ENCODE results near the gene CHSY1. TPM values are rescaled to one million over a fixed set of nuclear protein-coding genes. Genes with fewer than 3 reads are reported as not detected.

CHSY1 gene
- total and polyA plus RNA-seq, 7 donors: 1.8 to 13.6 (median 11.2) TPM

- Histone ChIP-seq H3K27ac (no peak overlapping the region), H3K9me3 (no peaks in the 10 kb centered on the region), H3K27me3 (no peaks in the 10 kb centered on the region), H3K4me3 (no peak overlapping the region), H3K4me1 (peaks cover 0 to 6% (median 3%) of the 10 kb centered on the region in 4 donors), H3K36me3 (peaks cover 0 to 14% (median 0%) of the 10 kb centered on the region in 4 donors)
- no peak for TF ChIP-seq POLR2A (IDR thresholded peaks at IDR 0.05)
- no peak for TF ChIP-seq EP300 (IDR thresholded peaks at IDR 0.05)
- no peak for TF ChIP-seq POLR2AphosphoS5 (IDR thresholded peaks at IDR 0.05)
- TF ChIP-seq, protein P1, sequence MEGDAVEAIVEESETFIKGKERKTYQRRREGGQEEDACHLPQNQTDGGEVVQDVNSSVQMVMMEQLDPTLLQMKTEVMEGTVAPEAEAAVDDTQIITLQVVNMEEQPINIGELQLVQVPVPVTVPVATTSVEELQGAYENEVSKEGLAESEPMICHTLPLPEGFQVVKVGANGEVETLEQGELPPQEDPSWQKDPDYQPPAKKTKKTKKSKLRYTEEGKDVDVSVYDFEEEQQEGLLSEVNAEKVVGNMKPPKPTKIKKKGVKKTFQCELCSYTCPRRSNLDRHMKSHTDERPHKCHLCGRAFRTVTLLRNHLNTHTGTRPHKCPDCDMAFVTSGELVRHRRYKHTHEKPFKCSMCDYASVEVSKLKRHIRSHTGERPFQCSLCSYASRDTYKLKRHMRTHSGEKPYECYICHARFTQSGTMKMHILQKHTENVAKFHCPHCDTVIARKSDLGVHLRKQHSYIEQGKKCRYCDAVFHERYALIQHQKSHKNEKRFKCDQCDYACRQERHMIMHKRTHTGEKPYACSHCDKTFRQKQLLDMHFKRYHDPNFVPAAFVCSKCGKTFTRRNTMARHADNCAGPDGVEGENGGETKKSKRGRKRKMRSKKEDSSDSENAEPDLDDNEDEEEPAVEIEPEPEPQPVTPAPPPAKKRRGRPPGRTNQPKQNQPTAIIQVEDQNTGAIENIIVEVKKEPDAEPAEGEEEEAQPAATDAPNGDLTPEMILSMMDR (IDR thresholded peaks at IDR 0.05): no peak
- WGBS, 2 donors: 93 to 95% methylated on average over 14 of the region's 14 CpGs
- intact Hi-C loops (cut with DNase I): no loop called here
- DNase-seq: no peak
Observed at GRCh38 chr15:101173233-101174119, 78.4 kb downstream of the CHSY1 start.

DNA sequence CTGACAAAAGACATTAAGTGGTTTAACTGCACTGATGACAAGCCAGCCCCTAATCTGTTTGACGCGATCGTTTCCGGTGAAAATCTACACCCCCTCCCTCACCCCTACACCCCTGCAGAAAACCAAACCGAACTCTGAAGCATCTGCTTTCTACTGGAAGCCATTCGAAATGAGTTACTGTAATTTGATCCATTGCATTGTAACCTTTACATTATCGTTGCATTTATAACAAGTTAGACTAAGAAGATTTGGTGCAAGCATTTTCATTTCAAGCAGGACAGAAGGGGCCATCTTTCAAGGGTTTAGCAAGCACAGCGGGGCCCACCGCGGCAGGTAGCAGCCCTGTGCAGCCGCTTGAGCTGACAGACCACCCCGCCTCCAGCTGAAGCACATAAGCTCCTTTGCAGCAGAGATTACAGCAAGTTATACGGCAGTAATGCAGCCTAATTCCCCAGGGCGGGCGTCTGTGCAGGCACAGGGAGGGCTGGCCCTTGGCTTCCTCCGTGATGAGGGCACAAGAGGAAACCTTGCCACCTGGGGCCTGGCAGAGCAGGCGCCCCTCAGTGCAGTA is 79.3 kb downstream of the CHSY1 start:
- WGBS, 2 donors: 76 to 80% methylated on average over 17 of the region's 17 CpGs
- intact Hi-C loops (cut with DNase I): no loop called here
- Histone ChIP-seq H3K4me3 (no peak overlapping the region), H3K9me3 (no peaks in the 10 kb centered on the region), H3K27me3 (no peaks in the 10 kb centered on the region), H3K36me3 (peaks cover 0 to 5% (median 0%) of the 10 kb centered on the region in 4 donors), H3K27ac (no peak overlapping the region), H3K4me1 (peaks cover 0 to 6% (median 3%) of the 10 kb centered on the region in 4 donors)
- TF ChIP-seq POLR2A (IDR thresholded peaks at IDR 0.05) (no peak), POLR2AphosphoS5 (IDR thresholded peaks at IDR 0.05) (no peak), EP300 (IDR thresholded peaks at IDR 0.05) (no peak)
- TF ChIP-seq, protein P1 (IDR thresholded peaks at IDR 0.05): no peak
- DNase-seq: no peak

DNA sequence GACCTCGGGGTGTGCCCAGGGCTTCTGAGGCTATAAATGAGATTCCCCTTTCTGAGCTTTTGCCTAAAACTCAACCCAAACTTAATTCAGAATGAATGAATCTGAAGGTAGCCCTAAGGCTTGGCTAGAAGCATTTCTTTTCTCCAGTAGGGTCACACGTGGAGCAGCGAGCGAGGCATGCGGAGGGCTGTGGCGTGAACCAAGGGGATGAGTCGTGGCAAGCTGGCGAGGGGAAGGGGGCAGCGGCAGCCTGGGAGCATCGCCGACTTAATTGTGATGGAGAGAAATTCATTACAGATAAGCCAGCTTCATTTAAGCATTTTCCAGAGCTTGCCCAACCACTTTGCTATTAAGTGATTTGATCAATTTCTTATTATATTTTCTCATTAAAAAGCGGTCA is 79.9 kb downstream of the CHSY1 start:
- Histone ChIP-seq H3K27ac (no peak overlapping the region), H3K36me3 (no peaks in the 10 kb centered on the region), H3K27me3 (no peaks in the 10 kb centered on the region), H3K4me1 (peaks cover 0 to 6% (median 3%) of the 10 kb centered on the region in 4 donors), H3K9me3 (no peaks in the 10 kb centered on the region), H3K4me3 (no peak overlapping the region)
- TF ChIP-seq POLR2A (IDR thresholded peaks at IDR 0.05) (no peak), POLR2AphosphoS5 (IDR thresholded peaks at IDR 0.05) (no peak), EP300 (IDR thresholded peaks at IDR 0.05) (no peak)
- TF ChIP-seq, protein P1 (IDR thresholded peaks at IDR 0.05): no peak
- DNase-seq: peak; percentile 53
- intact Hi-C loops (cut with DNase I): no loop called here
- WGBS, 2 donors: 90 to 92% methylated on average over 12 of the region's 12 CpGs

DNA sequence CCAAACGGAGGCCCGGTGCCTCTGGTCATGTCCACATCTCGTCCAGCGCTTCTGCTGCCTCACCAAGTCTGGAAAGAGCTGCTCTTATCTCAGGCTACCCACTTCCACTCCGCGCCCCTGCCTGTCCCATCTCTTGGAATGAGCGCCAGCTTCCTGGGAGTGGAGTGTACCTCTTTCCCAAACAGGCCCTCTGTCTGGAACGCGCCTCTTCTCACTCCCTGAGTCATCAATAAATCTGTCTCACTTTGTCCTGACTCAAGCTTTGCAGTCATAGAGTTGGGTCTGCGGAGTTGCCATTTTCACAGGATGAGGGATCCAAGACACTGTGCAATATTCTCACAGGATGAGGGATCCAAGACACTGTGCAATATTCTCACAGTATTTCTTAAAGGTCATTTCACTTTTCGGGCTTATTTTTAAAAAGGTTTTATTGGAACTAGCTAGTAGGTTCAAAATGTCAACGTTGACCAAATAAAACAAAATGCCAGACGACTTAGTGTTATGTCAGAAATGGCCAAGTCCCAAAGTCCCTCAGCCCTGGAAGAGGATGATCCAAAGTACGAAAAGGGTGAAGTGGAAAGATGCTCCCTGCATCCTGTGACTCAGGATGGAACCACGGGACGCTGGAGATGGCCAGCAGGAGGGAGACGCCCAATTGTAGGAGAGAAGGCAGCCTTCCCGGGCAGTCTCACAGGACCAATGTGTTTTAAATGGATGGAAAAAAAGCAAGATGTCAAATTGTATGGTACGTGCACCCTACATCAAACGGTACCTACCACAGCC is 81.1 kb downstream of the CHSY1 start:
- 90 to 92% methylated on average over 20 of the region's 20 CpGs for WGBS, 2 donors
- intact Hi-C loops (cut with DNase I): no loop called here
- peak; percentile 84 for DNase-seq
- H3K27me3 ChIP-seq: no peaks in the 10 kb centered on the region
- H3K27ac ChIP-seq: peak overlapping the region in 1 of 4 donors; percentile 31
- H3K4me3 ChIP-seq: no peak overlapping the region
- TF ChIP-seq, protein P1 (IDR thresholded peaks at IDR 0.05): no peak
- TF ChIP-seq POLR2AphosphoS5 (IDR thresholded peaks at IDR 0.05): peak in 1 of 4 donors; percentile 36
- no peak for TF ChIP-seq EP300 (IDR thresholded peaks at IDR 0.05)
- TF ChIP-seq POLR2A (IDR thresholded peaks at IDR 0.05): no peak
- H3K4me1 ChIP-seq: peaks cover 0 to 6% (median 0%) of the 10 kb centered on the region in 4 donors
- H3K36me3 ChIP-seq: no peaks in the 10 kb centered on the region
- peaks cover 0 to 11% (median 6%) of the 10 kb centered on the region in 4 donors for H3K9me3 ChIP-seq
